ENCODE results near the gene SLC25A29. TPM values are rescaled to one million over a fixed set of nuclear protein-coding genes. Genes with fewer than 3 reads are reported as not detected.

The SLC25A29 gene
- total RNA-seq, 8 experiments from 2014 or later: 7.7 to 56.7 (median 42.8) TPM

DNA sequence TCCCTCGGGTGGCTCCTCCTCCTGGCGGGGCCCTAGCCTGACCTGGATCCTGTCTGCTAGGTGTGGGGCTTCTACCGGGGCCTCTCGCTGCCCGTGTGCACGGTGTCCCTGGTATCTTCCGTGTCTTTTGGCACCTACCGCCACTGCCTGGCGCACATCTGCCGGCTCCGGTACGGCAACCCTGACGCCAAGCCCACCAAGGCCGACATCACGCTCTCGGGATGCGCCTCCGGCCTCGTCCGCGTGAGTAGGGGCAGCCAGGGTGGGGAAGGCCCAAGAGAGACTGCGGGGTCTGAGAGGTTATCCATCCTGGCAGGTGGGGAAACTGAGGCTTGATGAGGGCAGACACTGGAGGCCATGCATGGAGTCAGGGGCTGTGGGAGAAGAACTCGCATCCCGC is 20.9 kb upstream of the SLC25A29 start:
- Histone ChIP-seq H3K27ac (no peak overlapping the region), H3K4me1 (replicated peaks in 1 of 2) (no peaks in the 10 kb centered on the region), H3K4me3 (no peak overlapping the region)
- no peak for ATAC-seq (replicated peaks in 6 of 8)
- 74 to 89% methylated on average over 3 to 12 of the region's 24 CpGs; no CpG with 5 or more reads in 8 of the 10 experiments for WGBS, 10 experiments
- in situ Hi-C loops (cut with MboI; ENCODE audit: low pct_unique_long_range_greater_than_20kb in 2 of 9, low sequenced_read_pairs in 9 of 9, unreplicated experiment in 9 of 9): no loop called here

DNA sequence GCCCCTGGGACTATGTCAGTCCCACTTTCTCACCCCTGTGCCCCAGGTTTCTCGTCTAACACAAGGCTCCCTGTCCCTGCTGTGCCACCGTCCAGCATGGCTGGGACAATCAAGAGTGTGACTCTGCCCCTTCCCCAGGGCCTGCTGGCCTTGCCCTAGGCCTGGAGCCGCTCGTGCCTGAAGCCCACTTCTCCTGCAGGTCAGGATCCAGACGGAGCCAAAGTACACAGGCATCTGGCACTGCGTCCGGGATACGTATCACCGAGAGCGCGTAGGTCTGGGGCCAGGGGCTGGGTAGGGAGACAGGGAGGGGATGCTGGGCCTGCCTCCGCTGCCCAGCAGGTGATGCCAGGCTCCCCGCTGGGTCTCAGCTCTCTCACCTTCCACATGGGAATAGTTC is 19.7 kb upstream of the SLC25A29 start:
- no peak for ATAC-seq (replicated peaks in 6 of 8)
- H3K27ac ChIP-seq: no peak overlapping the region
- in situ Hi-C loops (cut with MboI; ENCODE audit: low pct_unique_long_range_greater_than_20kb in 2 of 9, low sequenced_read_pairs in 9 of 9, unreplicated experiment in 9 of 9): no loop called here
- no peaks in the 10 kb centered on the region for H3K4me1 ChIP-seq (replicated peaks in 1 of 2)
- H3K4me3 ChIP-seq: no peak overlapping the region
- WGBS, 10 experiments: 40 to 94% (median 61%) methylated on average over 2 to 7 of the region's 13 CpGs; no CpG with 5 or more reads in 6 of the 10 experiments

- H3K27ac ChIP-seq: no peak overlapping the region
- no peak overlapping the region for H3K4me3 ChIP-seq
- WGBS, 10 experiments: 50 to 89% (median 77%) methylated on average over 2 to 12 of the region's 17 CpGs; no CpG with 5 or more reads in 3 of the 10 experiments
- ATAC-seq (replicated peaks in 6 of 8): no peak
- no peaks in the 10 kb centered on the region for H3K4me1 ChIP-seq (replicated peaks in 1 of 2)
- in situ Hi-C loops (cut with MboI; ENCODE audit: low pct_unique_long_range_greater_than_20kb in 2 of 9, low sequenced_read_pairs in 9 of 9, unreplicated experiment in 9 of 9): no loop called here
Measured at GRCh38 chr14:100325231-100325632, 19.0 kb upstream of the SLC25A29 start.

- Histone ChIP-seq H3K4me3 (no peak overlapping the region), H3K27ac (no peak overlapping the region), H3K4me1 (replicated peaks in 1 of 2) (no peaks in the 10 kb centered on the region)
- in situ Hi-C loops (cut with MboI; ENCODE audit: low pct_unique_long_range_greater_than_20kb in 2 of 9, low sequenced_read_pairs in 9 of 9, unreplicated experiment in 9 of 9): no loop called here
- 20 to 90% (median 71%) methylated on average over 1 to 4 of the region's 8 CpGs; no CpG with 5 or more reads in 5 of the 10 experiments for WGBS, 10 experiments
- no peak for ATAC-seq (replicated peaks in 6 of 8)
Measured at GRCh38 chr14:100323942-100324307, 17.7 kb upstream of the SLC25A29 start.

DNA sequence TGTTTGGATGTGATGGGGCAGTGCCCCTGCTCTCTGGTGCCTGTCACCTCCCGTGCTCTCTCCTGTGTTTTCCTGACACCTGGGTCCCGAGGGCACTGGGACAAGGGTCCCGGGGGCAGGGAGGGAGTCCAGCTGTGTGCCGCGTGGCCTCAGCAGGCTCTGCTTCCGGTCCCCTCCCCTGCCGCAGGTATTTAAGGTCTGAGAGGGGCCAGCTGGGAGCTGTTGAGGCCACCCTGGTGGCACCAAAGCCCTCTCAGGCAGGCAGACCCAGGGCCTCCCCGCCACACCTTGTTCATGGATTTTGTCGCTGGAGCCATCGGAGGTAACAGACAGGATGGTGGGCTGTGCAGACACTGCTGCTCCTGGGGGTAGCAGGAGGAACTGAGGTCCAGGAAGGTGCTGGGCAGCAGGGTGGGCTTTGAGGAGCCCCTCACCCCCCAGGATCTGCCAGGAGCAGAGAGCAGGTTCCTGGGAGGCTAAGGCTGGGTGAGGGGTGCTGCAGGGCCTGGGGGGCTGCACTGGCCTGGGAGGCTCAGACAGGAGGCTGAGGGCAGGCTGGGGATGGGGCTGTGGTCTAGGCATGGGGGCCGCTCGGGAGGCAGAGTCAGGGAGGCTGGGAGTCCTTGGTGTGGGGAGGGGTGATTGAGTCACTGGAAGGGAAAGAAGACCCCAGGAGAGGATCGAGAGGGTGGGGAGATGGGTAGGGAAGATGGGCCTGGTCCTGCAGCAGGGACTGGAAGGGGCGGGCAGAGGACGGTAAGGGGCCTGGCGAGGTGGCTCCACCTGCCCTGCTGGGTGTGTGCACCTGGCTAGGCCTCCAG is 17.1 kb upstream of the SLC25A29 start, which contains the start of gene SLC25A47:
Gene SLC25A47, plus strand, starts transcription at position 219 of the 821 bp plus-strand sequence. Its CDS starts 76 bp downstream, at position 295.
- Histone ChIP-seq H3K27ac (no peak within 1 kb of the TSS), H3K4me3 (no peak within 1 kb of the TSS), H3K4me1 (replicated peaks in 1 of 2) (no peaks in the 10 kb centered on the region)
- 56 to 100% (median 86%) methylated on average over 1 to 4 of the region's 16 CpGs; no CpG with 5 or more reads in 4 of the 10 experiments for WGBS, 10 experiments
- ATAC-seq (replicated peaks in 6 of 8): peak in 1 of 8 experiments; percentile 5
- in situ Hi-C loops (cut with MboI; ENCODE audit: low pct_unique_long_range_greater_than_20kb in 2 of 9, low sequenced_read_pairs in 9 of 9, unreplicated experiment in 9 of 9): no loop called here

GRCh38 chr14:100322138-100322957 is 16.1 kb upstream of the SLC25A29 start:
- Histone ChIP-seq H3K27ac (no peak overlapping the region), H3K4me1 (replicated peaks in 1 of 2) (no peaks in the 10 kb centered on the region), H3K4me3 (no peak overlapping the region)
- no peak for ATAC-seq (replicated peaks in 6 of 8)
- in situ Hi-C loops (cut with MboI; ENCODE audit: low pct_unique_long_range_greater_than_20kb in 2 of 9, low sequenced_read_pairs in 9 of 9, unreplicated experiment in 9 of 9): no loop called here
- 28 to 93% (median 77%) methylated on average over 1 to 10 of the region's 15 CpGs; no CpG with 5 or more reads in 4 of the 10 experiments for WGBS, 10 experiments

GRCh38 chr14:100321473-100322137 is 15.4 kb upstream of the SLC25A29 start:
- H3K4me3 ChIP-seq: no peak overlapping the region
- no peaks in the 10 kb centered on the region for H3K4me1 ChIP-seq (replicated peaks in 1 of 2)
- H3K27ac ChIP-seq: no peak overlapping the region
- in situ Hi-C loops (cut with MboI; ENCODE audit: low pct_unique_long_range_greater_than_20kb in 2 of 9, low sequenced_read_pairs in 9 of 9, unreplicated experiment in 9 of 9): no loop called here
- ATAC-seq (replicated peaks in 6 of 8): peak in 1 of 8 experiments; percentile 9
- WGBS, 10 experiments: 63 to 100% (median 78%) methylated on average over 1 to 9 of the region's 9 CpGs; no CpG with 5 or more reads in 4 of the 10 experiments

DNA sequence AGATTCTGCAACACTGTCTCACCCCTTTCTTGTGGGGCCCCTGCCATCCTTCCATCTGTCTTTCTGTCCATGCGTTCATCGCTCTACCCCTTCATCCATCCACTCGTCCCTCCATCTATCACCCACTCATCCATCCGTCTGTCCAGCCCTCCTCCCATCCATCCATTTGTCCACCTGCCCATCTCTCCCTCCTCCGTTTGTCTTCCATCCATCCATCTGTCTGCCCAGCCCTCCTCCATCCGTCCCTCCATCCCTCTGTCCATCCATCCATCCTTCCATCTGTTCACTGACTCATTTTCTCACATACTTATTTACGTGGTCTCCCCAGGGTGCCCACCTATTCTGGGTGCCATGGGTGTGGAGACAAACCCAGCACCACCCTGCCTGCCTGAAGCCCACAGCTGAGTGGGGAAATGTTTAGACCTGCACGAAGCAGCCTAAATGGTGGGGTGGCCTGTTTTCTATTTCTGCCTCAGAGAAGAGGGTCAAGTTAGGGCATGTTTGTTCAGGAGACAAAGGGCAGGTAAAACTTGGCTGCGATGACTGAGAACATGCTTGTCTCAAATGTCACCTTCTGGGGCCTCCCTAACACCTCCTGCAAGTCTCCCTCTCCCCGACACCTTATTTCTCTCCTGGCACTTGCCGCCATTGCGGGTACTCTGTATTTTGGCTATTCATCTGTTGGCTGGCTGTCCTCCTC is 14.1 kb upstream of the SLC25A29 start:
- Histone ChIP-seq H3K27ac (no peak overlapping the region), H3K4me3 (no peak overlapping the region), H3K4me1 (replicated peaks in 1 of 2) (no peaks in the 10 kb centered on the region)
- WGBS, 10 experiments: 60 to 92% (median 80%) methylated on average over 1 to 12 of the region's 12 CpGs; no CpG with 5 or more reads in 1 of the 10 experiments
- no peak for ATAC-seq (replicated peaks in 6 of 8)
- in situ Hi-C loops (cut with MboI; ENCODE audit: low pct_unique_long_range_greater_than_20kb in 2 of 9, low sequenced_read_pairs in 9 of 9, unreplicated experiment in 9 of 9): no loop called here

DNA sequence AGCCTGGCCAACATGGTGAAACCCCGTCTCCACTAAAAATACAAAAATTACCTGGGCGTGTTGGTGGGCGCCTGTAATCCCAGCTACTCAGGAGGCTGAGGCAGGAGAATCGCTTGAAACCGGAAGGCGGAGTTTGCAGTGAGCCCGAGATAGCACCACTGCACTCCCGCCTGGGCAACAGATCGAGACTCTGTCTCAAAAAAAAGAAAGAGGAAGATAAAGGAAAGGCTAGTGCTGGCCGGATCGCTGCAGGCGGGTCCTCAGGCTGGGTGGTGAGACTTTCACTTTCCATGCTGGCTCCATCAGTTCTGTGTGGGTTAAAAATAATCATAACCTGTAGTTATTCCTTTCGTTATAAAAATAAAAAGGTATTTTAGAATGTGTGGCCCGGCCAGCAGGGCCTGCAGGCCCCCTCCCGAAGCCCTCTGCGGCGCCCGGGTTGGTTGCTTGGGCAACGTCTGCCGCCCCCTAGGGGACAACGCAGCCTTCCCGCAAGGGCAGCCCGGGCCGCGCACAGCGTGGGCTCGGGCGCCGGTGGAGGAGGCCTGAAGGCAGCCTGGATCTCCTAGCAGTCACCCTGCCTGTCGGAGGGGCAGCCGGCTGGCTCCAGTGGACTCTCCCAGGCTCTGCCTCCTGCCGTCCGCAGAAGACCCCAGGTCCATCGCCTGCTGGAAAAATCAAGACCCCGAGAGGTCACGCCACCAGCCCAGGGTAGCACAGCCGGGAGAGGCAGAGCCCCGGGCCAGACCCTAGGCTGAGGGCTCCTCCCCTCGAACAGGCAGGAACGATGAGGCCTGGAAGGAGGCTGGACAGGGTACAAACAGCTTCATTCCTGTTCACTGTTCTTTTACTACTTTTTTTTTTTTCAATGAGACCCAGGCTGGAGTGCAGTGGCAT is 11.9 kb upstream of the SLC25A29 start:
- in situ Hi-C loops (cut with MboI; ENCODE audit: low pct_unique_long_range_greater_than_20kb in 2 of 9, low sequenced_read_pairs in 9 of 9, unreplicated experiment in 9 of 9): no loop called here
- ATAC-seq (replicated peaks in 6 of 8): peak in 7 of 8 experiments; percentile 22 to 99 (median 42)
- Histone ChIP-seq H3K27ac (no peak overlapping the region), H3K4me3 (no peak overlapping the region), H3K4me1 (replicated peaks in 1 of 2) (peaks cover 1 to 2% of the 10 kb centered on the region in 2 donors)
- 17 to 92% (median 57%) methylated on average over 2 to 31 of the region's 40 CpGs for WGBS, 10 experiments

- in situ Hi-C loops (cut with MboI; ENCODE audit: low pct_unique_long_range_greater_than_20kb in 2 of 9, low sequenced_read_pairs in 9 of 9, unreplicated experiment in 9 of 9): no loop called here
- Histone ChIP-seq H3K4me1 (replicated peaks in 1 of 2) (peaks cover 9 to 10% of the 10 kb centered on the region in 2 donors), H3K27ac (no peak overlapping the region), H3K4me3 (no peak overlapping the region)
- 50 to 100% (median 83%) methylated on average over 1 to 2 of the region's 6 CpGs; no CpG with 5 or more reads in 7 of the 10 experiments for WGBS, 10 experiments
- ATAC-seq (replicated peaks in 6 of 8): no peak
Measured at GRCh38 chr14:100317389-100317788, 11.1 kb upstream of the SLC25A29 start.

DNA sequence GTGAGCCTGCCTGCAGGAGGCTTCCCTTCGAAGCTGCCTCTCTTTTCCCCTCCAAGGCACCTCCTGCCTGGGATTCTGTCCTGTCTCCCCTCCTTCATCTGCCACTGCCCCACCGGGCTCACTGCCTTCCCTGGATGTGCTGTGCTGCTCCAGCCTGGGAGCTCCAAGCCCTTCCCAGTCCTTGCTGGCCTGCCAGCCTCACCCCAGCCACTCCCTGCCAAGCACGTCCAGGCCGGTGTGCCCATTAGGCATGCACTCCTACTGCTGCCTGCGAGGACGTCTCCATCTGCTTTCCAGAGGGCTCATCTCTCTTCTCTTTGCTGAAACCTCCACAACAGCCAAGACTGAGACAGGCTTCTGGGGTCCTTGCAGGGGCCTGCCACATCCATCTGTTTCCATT is 8.5 kb upstream of the SLC25A29 start:
- no peak for ATAC-seq (replicated peaks in 6 of 8)
- Histone ChIP-seq H3K4me1 (replicated peaks in 1 of 2) (peaks cover 20 to 21% of the 10 kb centered on the region in 2 donors), H3K4me3 (no peak overlapping the region), H3K27ac (no peak overlapping the region)
- WGBS, 10 experiments: 7 to 88% (median 45%) methylated on average over 1 to 3 of the region's 6 CpGs; no CpG with 5 or more reads in 6 of the 10 experiments
- in situ Hi-C loops (cut with MboI; ENCODE audit: low pct_unique_long_range_greater_than_20kb in 2 of 9, low sequenced_read_pairs in 9 of 9, unreplicated experiment in 9 of 9): no loop called here

Data from motor neuron (in vitro differentiated cells).